Measurements from ENCODE around the gene RAP1GAP2. TPM values are rescaled to one million over a fixed set of nuclear protein-coding genes. Genes with fewer than 3 reads are reported as not detected.

Gene RAP1GAP2
- polyA plus RNA-seq, 1 experiment, result 2.8 TPM

DNA sequence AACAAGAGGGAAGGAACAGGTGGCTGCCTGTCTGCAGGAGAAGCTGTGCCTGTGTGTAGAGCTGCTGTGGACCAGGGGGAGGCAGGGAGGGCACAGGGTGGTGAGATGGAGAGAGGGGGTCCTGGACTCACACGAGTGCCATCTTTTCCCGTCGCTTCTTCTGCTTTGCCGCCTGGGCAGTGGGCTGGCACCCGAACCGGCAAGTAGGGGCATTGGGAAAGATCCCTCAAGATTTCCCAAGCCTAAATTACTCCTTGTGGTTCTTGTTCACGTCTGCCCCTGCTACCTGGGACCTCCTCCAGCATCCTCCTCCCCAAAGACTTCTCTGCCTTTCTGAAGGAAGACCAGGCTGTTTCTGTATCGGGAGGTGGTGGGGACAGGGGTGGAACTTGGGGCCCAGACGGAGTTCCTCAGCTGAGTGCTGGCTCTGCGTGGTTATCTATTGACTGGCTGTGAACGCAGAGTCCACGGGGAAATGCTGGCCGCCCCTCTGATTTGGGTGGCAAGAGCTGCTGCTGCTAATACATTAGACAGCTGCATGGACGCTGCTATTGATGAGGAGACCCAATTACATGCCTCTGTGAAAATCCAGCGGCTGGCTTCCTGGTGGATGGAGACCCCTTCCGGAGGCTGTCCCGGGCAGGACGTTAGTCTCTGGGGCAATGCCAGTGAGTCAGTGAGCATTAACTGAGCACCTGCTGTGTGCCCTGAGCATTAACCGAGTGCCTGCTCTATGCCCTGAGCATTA is 152.7 kb downstream of the RAP1GAP2 start:
- POLR2A ChIA-PET, result no interaction called here
- TF ChIP-seq, protein P1, sequence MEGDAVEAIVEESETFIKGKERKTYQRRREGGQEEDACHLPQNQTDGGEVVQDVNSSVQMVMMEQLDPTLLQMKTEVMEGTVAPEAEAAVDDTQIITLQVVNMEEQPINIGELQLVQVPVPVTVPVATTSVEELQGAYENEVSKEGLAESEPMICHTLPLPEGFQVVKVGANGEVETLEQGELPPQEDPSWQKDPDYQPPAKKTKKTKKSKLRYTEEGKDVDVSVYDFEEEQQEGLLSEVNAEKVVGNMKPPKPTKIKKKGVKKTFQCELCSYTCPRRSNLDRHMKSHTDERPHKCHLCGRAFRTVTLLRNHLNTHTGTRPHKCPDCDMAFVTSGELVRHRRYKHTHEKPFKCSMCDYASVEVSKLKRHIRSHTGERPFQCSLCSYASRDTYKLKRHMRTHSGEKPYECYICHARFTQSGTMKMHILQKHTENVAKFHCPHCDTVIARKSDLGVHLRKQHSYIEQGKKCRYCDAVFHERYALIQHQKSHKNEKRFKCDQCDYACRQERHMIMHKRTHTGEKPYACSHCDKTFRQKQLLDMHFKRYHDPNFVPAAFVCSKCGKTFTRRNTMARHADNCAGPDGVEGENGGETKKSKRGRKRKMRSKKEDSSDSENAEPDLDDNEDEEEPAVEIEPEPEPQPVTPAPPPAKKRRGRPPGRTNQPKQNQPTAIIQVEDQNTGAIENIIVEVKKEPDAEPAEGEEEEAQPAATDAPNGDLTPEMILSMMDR (IDR thresholded peaks at IDR 0.05; ENCODE audit: low read depth, low read length), result no peak
- H3K9me3 ChIP-seq (ENCODE audit: control insufficient read depth, insufficient read depth, low read length), result no peaks in the 10 kb centered on the region
- no peaks in the 10 kb centered on the region for H3K27me3 ChIP-seq (ENCODE audit: control insufficient read depth, insufficient read depth, low read length)
- DNase-seq (ENCODE audit: low read depth, low spot score), result no peak
- CTCF ChIA-PET, result no interaction called here
- no peak overlapping the region for H3K27ac ChIP-seq (ENCODE audit: low read depth, low read length)
- H3K4me3 ChIP-seq (ENCODE audit: low read depth, low read length), result no peak overlapping the region

DNA sequence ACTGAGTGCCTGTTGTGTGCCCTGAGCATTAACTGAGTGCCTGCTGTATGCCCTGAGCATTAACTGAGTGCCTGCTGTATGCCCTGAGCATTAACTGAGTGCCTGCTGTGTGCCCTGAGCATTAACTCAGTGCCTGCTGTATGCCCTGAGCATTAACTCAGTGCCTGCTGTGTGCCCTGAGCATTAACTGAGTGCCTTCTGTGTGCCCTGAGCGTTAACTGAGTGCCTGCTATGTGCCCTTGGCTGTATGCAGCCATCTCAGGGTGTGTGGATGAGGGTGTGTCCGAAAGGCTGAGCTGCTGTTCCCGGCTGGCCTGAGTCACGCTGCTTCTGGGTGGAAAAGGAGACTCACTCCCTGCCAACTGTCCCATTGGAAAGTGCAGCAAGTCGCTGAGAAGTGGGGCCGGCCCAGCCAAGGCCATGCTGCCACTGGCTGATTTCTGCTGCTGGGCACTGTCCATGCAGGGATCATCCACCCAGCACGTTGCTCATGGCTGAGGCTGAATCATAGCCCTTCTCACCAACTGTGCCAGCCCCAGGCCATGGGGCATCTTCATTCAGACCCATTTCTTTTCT is 153.3 kb downstream of the RAP1GAP2 start:
- no peak overlapping the region for H3K4me3 ChIP-seq (ENCODE audit: low read depth, low read length)
- CTCF ChIA-PET, result no interaction called here
- no peaks in the 10 kb centered on the region for H3K9me3 ChIP-seq (ENCODE audit: control insufficient read depth, insufficient read depth, low read length)
- no peaks in the 10 kb centered on the region for H3K27me3 ChIP-seq (ENCODE audit: control insufficient read depth, insufficient read depth, low read length)
- TF ChIP-seq, protein P1 (IDR thresholded peaks at IDR 0.05; ENCODE audit: low read depth, low read length), result no peak
- POLR2A ChIA-PET, result no interaction called here
- no peak overlapping the region for H3K27ac ChIP-seq (ENCODE audit: low read depth, low read length)
- no peak for DNase-seq (ENCODE audit: low read depth, low spot score)

DNA sequence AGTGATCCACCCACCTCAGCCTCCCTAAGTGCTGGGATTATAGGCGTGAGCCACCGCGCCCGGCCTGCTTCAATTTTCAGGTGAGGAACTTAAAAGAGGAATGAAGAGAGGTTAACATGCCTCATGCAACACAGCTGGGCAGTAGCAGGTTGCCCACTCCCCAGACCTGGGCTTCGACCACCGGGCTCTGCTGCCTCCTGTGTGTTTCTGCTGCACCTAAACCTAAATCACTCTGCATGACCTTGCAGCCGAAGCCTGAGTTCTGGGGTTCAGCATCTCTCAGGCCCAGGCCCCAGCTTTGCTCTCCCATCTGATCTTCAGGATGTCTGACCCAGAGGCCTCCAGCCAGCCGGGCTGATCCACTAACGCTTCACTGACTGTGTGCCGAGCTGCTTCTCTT is 154.6 kb downstream of the RAP1GAP2 start:
- ChIA-PET POLR2A (no interaction called here), CTCF (interaction anchor here (0.7 kb wide), 1 partner anchor 13 kb away, joined by 4 read pairs; no protein-coding TSS in a partner anchor)
- H3K27ac ChIP-seq (ENCODE audit: low read depth, low read length), result no peak overlapping the region
- no peaks in the 10 kb centered on the region for H3K9me3 ChIP-seq (ENCODE audit: control insufficient read depth, insufficient read depth, low read length)
- TF ChIP-seq, protein P1 (IDR thresholded peaks at IDR 0.05; ENCODE audit: low read depth, low read length), result no peak
- H3K4me3 ChIP-seq (ENCODE audit: low read depth, low read length), result no peak overlapping the region
- no peaks in the 10 kb centered on the region for H3K27me3 ChIP-seq (ENCODE audit: control insufficient read depth, insufficient read depth, low read length)
- no peak for DNase-seq (ENCODE audit: low read depth, low spot score)

DNA sequence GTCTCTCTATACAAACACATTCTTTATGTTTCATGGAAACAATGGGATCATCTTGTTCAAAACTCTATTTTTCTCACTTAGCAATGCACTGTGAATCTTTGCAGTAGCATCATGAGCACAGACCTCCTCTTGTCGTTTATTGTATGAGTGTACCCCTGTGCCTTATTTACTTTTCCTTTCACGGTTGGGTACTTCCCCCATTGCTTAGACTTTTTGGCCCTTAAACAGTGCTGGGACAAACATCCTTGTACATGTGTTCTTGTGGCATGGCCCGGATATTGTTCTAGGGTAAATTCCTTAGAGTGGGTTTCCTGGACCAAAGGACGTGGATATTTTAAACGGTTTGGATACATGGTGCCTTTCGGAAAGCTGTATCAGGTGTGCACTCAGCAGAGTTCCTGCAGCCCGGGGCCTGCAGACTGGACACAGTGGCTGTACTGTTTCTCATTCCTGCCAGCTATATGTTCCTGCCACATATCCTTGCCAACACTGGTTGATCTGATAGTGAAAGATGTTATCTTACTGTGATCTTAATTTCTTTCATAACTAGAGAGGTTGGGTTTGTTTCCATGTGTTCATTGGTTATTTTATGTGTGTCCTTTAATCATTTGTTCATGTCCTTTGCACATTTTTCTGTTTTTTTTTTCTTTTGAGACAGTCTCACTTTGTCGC is 156.1 kb downstream of the RAP1GAP2 start:
- POLR2A ChIA-PET, result no interaction called here
- no peaks in the 10 kb centered on the region; the same call in 1 of the 2 replicates for H3K9me3 ChIP-seq (ENCODE audit: control insufficient read depth, insufficient read depth, low read length)
- H3K4me3 ChIP-seq (ENCODE audit: low read depth, low read length), result no peak overlapping the region
- TF ChIP-seq, protein P1 (IDR thresholded peaks at IDR 0.05; ENCODE audit: low read depth, low read length), result no peak
- no peak overlapping the region for H3K27ac ChIP-seq (ENCODE audit: low read depth, low read length)
- DNase-seq (ENCODE audit: low read depth, low spot score), result no peak
- no peaks in the 10 kb centered on the region for H3K27me3 ChIP-seq (ENCODE audit: control insufficient read depth, insufficient read depth, low read length)
- CTCF ChIA-PET, result no interaction called here

Data from AG04450 (cell line).